D721Med (cell line): ENCODE results near the gene SYNGR1.

Experiments
- DNase-seq: peaks from one replicate; pipeline ENCODE4 v3.0.0; 2011; ENCODE audit warnings: low spot score; ENCODE audit not compliant: insufficient read length
- FAIRE-seq: peaks from 2 replicates; lab custom pipeline; 2011; peaks lifted over from hg19 to GRCh38; lab: Jason Lieb, UNC
- CTCF ChIP-seq: IDR thresholded peaks from 2 replicates; pipeline ENCODE4 v1.5.1; 2012; ENCODE audit warnings: mild to moderate bottlenecking, control low read depth; ENCODE audit not compliant: insufficient read depth; ENCODE audit errors: missing control alignments

Gene SYNGR1

GRCh38 chr22:39374801-39375200 lies 25.0 kb downstream of the SYNGR1 start:
- FAIRE-seq (no peak), DNase-seq (no peak)
- TF ChIP-seq CTCF, result no peak

- DNase-seq (no peak), FAIRE-seq (no peak)
- no peak for TF ChIP-seq CTCF
Measured at GRCh38 chr22:39375646-39376045, 25.9 kb downstream of the SYNGR1 start.

- DNase-seq (no peak), FAIRE-seq (no peak)
- no peak for TF ChIP-seq CTCF
Measured at GRCh38 chr22:39379756-39380730, 30.3 kb downstream of the SYNGR1 start.

GRCh38 chr22:39381009-39381755 lies 31.4 kb downstream of the SYNGR1 start:
- FAIRE-seq (no peak), DNase-seq (no peak)
- no peak for TF ChIP-seq CTCF

GRCh38 chr22:39381930-39382329 lies 32.1 kb downstream of the SYNGR1 start:
- no peak for FAIRE-seq
- TF ChIP-seq CTCF, result no peak
- no peak for DNase-seq

GRCh38 chr22:39382410-39382809 lies 32.6 kb downstream of the SYNGR1 start:
- no peak for DNase-seq

More at GRCh38 chr22:39382410-39382809, 32.6 kb downstream of the SYNGR1 start:
- no peak for TF ChIP-seq CTCF
- no peak for FAIRE-seq
